Activated CD8-positive, alpha-beta memory T cell treated with anti-CD3 and anti-CD28 coated beads for 36 hours (primary cell): ENCODE results near the gene PHTF2. TPM values are rescaled to one million over a fixed set of nuclear protein-coding genes. Genes with fewer than 3 reads are reported as not detected.

Experiments
- CTCF ChIA-PET: fragments of 350-600 bp; sonication (Branson Sonifier 250); formaldehyde crosslinking; loops from one replicate; lab custom pipeline; 2021; ENCODE audit warnings: antibody characterized with exemption; lab: Charles Lee
- POLR2A ChIA-PET: fragments of 350-600 bp; sonication (Branson Sonifier 250); formaldehyde crosslinking; loops from one replicate; lab custom pipeline; 2021; ENCODE audit warnings: antibody characterized with exemption; lab: Charles Lee
- total RNA-seq, 2 experiments: library from RNA; stranded (reverse); gene quantifications; one replicate each; pipeline ENCODE4 v1.2.3, GENCODE V29; 2021

Gene PHTF2
- total RNA-seq, 2 experiments from 2014 or later, result 39.4 to 46.0 TPM

DNA sequence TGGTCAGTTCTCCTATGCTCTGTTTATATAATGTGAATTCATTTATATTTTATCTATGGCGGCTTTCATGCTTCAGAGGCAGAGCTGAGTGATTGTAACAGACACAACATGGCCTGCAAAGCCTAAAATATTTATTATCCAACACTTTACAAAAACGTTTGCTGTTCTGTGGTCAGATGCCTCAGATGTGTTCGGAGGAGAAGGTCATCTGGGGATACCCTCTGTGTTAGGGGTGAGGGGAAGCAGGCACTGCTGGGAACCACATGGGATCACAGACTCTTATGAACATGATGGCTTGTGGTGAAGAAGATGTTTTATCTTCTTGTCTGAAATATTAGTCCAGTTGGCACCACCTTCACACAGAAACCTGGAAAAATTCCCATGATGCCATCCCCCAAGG, 203.4 kb downstream of the PHTF2 start:
- POLR2A ChIA-PET, result no interaction called here

GRCh38 chr7:78002715-78003114, 204.1 kb downstream of the PHTF2 start:
- POLR2A ChIA-PET, result no interaction called here
- CTCF ChIA-PET, result no interaction called here

More for the DNA sequence above, 203.4 kb downstream of the PHTF2 start:
- CTCF ChIA-PET, result no interaction called here

- ChIA-PET CTCF (no interaction called here), POLR2A (no interaction called here)
Measured at GRCh38 chr7:78006063-78006755, 207.6 kb downstream of the PHTF2 start.

Other genes with a start within 250 kb of the PHTF2 start
- 10 to 100 TPM; 21.3 to 22.9 TPM for gene RSBN1L, start 102.3 kb upstream of the PHTF2 start, total RNA-seq
- gene TMEM60, start 339 bp upstream of the PHTF2 start, total RNA-seq, result 1 to 10 TPM; 8.2 to 9.3 TPM